Peyer's patch (tissue), 4 donors: ENCODE data around the gene GUCD1. TPM values are rescaled to one million over a fixed set of nuclear protein-coding genes. Genes with fewer than 3 reads are reported as not detected.

Experiments
- DNase-seq, 3 donors: peaks; one replicate each; pipeline ENCODE4 v3.0.0-alpha.2; 2017 to 2019
- H3K27ac ChIP-seq, 4 donors: fragments of 200-600 bp; sonication (generic); one replicate each; pipeline ENCODE4 v1.5.1; 2016 to 2019
- H3K27me3 ChIP-seq, 2 donors: fragments of 200-600 bp; sonication (generic); one replicate each; pipeline ENCODE4 v1.5.1; 2019
- H3K36me3 ChIP-seq, 3 donors: fragments of 200-600 bp; sonication (generic); one replicate each; pipeline ENCODE4 v1.5.1; 2016 to 2019
- H3K4me1 ChIP-seq, 4 donors: fragments of 200-600 bp; sonication (generic); one replicate each; pipeline ENCODE4 v1.5.1; 2016 to 2019
- H3K4me3 ChIP-seq, 4 donors: fragments of 200-600 bp; sonication (generic); 1 replicate in 3 of 4; 2 replicates in 1 of 4; pipeline ENCODE4 v1.5.1; 2016 to 2019; ENCODE audit warnings: mild to moderate bottlenecking in 1 of 4
- H3K9me3 ChIP-seq, 4 donors: fragments of 200-600 bp; sonication (generic); one replicate each; pipeline ENCODE4 v1.5.1; 2016 to 2019; ENCODE audit warnings: mild to moderate bottlenecking in 1 of 4
- CTCF ChIP-seq, 6 experiments: fragments of 450-650 bp in 4 of 6; fragments of 200-600 bp in 2 of 6; sonication (generic) in 1 of 6; IDR thresholded peaks; one replicate each; pipeline ENCODE4 v1.5.1; 2017 to 2019; ENCODE audit warnings: antibody characterized with exemption in 6 of 6, mild to moderate bottlenecking in 3 of 6, moderate library complexity in 1 of 6
- POLR2A ChIP-seq, 2 donors: fragments of 450-650 bp; IDR thresholded peaks; one replicate each; pipeline ENCODE4 v1.5.1; 2017; ENCODE audit warnings: antibody characterized with exemption in 2 of 2, mild to moderate bottlenecking in 2 of 2, moderate library complexity in 2 of 2
- total RNA-seq, 4 donors: library from RNA; depleted of rRNA; stranded (reverse); fragments of >200 nt; gene quantifications; one replicate each; pipeline ENCODE4 v1.1.0, GENCODE V29; 2016

GUCD1 gene
- total RNA-seq, 4 donors from 2014 or later: 167 to 585 (median 458) TPM

- Histone ChIP-seq H3K4me3 (no peak overlapping the region), H3K27me3 (no peaks in the 10 kb centered on the region), H3K36me3 (no peaks in the 10 kb centered on the region), H3K9me3 (no peaks in the 10 kb centered on the region), H3K4me1 (peaks cover 0 to 6% (median 2%) of the 10 kb centered on the region in 4 donors), H3K27ac (no peak overlapping the region)
- TF ChIP-seq CTCF (IDR thresholded peaks at IDR 0.05) (no peak), POLR2A (IDR thresholded peaks at IDR 0.05) (no peak)
- no peak for DNase-seq
These were observed 36.0 kb downstream of the GUCD1 start for GRCh38 chr22:24518771-24519485.

- TF ChIP-seq CTCF (IDR thresholded peaks at IDR 0.05): no peak
- TF ChIP-seq POLR2A (IDR thresholded peaks at IDR 0.05): no peak
- peaks cover 0 to 6% (median 2%) of the 10 kb centered on the region in 4 donors for H3K4me1 ChIP-seq
These were observed 36.7 kb downstream of the GUCD1 start for GRCh38 chr22:24518228-24518627.

GRCh38 chr22:24517446-24517845 is 37.5 kb downstream of the GUCD1 start:
- Histone ChIP-seq H3K36me3 (no peaks in the 10 kb centered on the region), H3K4me3 (no peak overlapping the region), H3K4me1 (peaks cover 0 to 6% (median 2%) of the 10 kb centered on the region in 4 donors), H3K9me3 (no peaks in the 10 kb centered on the region), H3K27me3 (no peaks in the 10 kb centered on the region), H3K27ac (no peak overlapping the region)
- no peak for DNase-seq
- TF ChIP-seq CTCF (IDR thresholded peaks at IDR 0.05) (no peak), POLR2A (IDR thresholded peaks at IDR 0.05) (no peak)

More at GRCh38 chr22:24518228-24518627, 36.7 kb downstream of the GUCD1 start:
- Histone ChIP-seq H3K4me3 (no peak overlapping the region), H3K27ac (no peak overlapping the region), H3K36me3 (no peaks in the 10 kb centered on the region), H3K27me3 (no peaks in the 10 kb centered on the region), H3K9me3 (no peaks in the 10 kb centered on the region)
- no peak for DNase-seq

GRCh38 chr22:24516301-24516737 is 38.6 kb downstream of the GUCD1 start:
- no peaks in the 10 kb centered on the region for H3K27me3 ChIP-seq
- no peak overlapping the region for H3K4me3 ChIP-seq
- H3K4me1 ChIP-seq: peaks cover 0 to 11% (median 3%) of the 10 kb centered on the region in 4 donors
- no peak for TF ChIP-seq POLR2A (IDR thresholded peaks at IDR 0.05)
- TF ChIP-seq CTCF (IDR thresholded peaks at IDR 0.05): no peak
- no peaks in the 10 kb centered on the region for H3K36me3 ChIP-seq
- DNase-seq: no peak
- H3K27ac ChIP-seq: no peak overlapping the region
- H3K9me3 ChIP-seq: no peaks in the 10 kb centered on the region

- no peaks in the 10 kb centered on the region for H3K36me3 ChIP-seq
- DNase-seq: no peak
- no peaks in the 10 kb centered on the region for H3K27me3 ChIP-seq
- peaks cover 0 to 23% (median 5%) of the 10 kb centered on the region in 4 donors for H3K4me1 ChIP-seq
- H3K4me3 ChIP-seq: no peak overlapping the region
- no peaks in the 10 kb centered on the region for H3K9me3 ChIP-seq
- TF ChIP-seq CTCF (IDR thresholded peaks at IDR 0.05) (no peak), POLR2A (IDR thresholded peaks at IDR 0.05) (no peak)
- H3K27ac ChIP-seq: no peak overlapping the region
These were observed 40.0 kb downstream of the GUCD1 start for GRCh38 chr22:24515027-24515338.
